Activated CD4-positive, CD25-positive, alpha-beta regulatory T cell (primary cell): ENCODE data around the gene UNC13B.
"Not testable (repeated sequence)": the region's sequence is repeated elsewhere in the genome, so short reads cannot be mapped to it uniquely, and the experiment has no call there.

Experiments
- DNase-seq, 4 experiments: peaks; one replicate each; lab custom pipeline; 2025; lab: John Stamatoyannopoulos, UW

Gene UNC13B

GRCh38 chr9:35380619-35381018, 218.8 kb downstream of the UNC13B start:
- no peak for DNase-seq

- DNase-seq: no peak
Measured at GRCh38 chr9:35385042-35385441, 223.2 kb downstream of the UNC13B start.

GRCh38 chr9:35395076-35395705, 233.4 kb downstream of the UNC13B start:
- DNase-seq: no peak

- no peak for DNase-seq
Measured at GRCh38 chr9:35395706-35396101, 233.9 kb downstream of the UNC13B start.

- no peak for DNase-seq
Measured at GRCh38 chr9:35396560-35397215, 234.9 kb downstream of the UNC13B start.

GRCh38 chr9:35397216-35397698, 235.4 kb downstream of the UNC13B start:
- DNase-seq: no peak

GRCh38 chr9:35397923-35398322, 236.1 kb downstream of the UNC13B start:
- no peak for DNase-seq

GRCh38 chr9:35398651-35399335, 237.0 kb downstream of the UNC13B start:
- DNase-seq: no peak

- no peak for DNase-seq
Measured at GRCh38 chr9:35404865-35405264, 243.1 kb downstream of the UNC13B start.

GRCh38 chr9:35406183-35406959, 244.6 kb downstream of the UNC13B start:
- no peak for DNase-seq

GRCh38 chr9:35407846-35408245, 246.0 kb downstream of the UNC13B start:
- DNase-seq: no peak

GRCh38 chr9:35409434-35409833, 247.6 kb downstream of the UNC13B start:
- DNase-seq: not testable (repeated sequence)

- DNase-seq: no peak
Measured at GRCh38 chr9:35414889-35415288, 253.1 kb downstream of the UNC13B start.

GRCh38 chr9:35415402-35416097, 253.7 kb downstream of the UNC13B start:
- no peak for DNase-seq

GRCh38 chr9:35416098-35416427, 254.3 kb downstream of the UNC13B start:
- DNase-seq: no peak

GRCh38 chr9:35422346-35422745, 260.5 kb downstream of the UNC13B start:
- DNase-seq: no peak

- no peak for DNase-seq
Measured at GRCh38 chr9:35422753-35423152, 260.9 kb downstream of the UNC13B start.

- no peak for DNase-seq
Measured at GRCh38 chr9:35423499-35423898, 261.7 kb downstream of the UNC13B start.

GRCh38 chr9:35424356-35425352, 262.8 kb downstream of the UNC13B start:
- DNase-seq: no peak

- DNase-seq: no peak
Measured at GRCh38 chr9:35426627-35427026, 264.8 kb downstream of the UNC13B start.

GRCh38 chr9:35431467-35431866, 269.7 kb downstream of the UNC13B start:
- DNase-seq: no peak
